ENCODE results near the gene ZGPAT. TPM values are rescaled to one million over a fixed set of nuclear protein-coding genes. Genes with fewer than 3 reads are reported as not detected.

Gene ZGPAT
- polyA plus RNA-seq, 1 donor from 2014 or later, result 60.8 TPM

- no peaks in the 10 kb centered on the region for H4K20me1 ChIP-seq (ENCODE audit: insufficient read depth)
- no peak within 1 kb of the TSS for H2AFZ ChIP-seq (ENCODE audit: low read depth, low read length)
- no peaks in the 10 kb centered on the region for H3F3A ChIP-seq (ENCODE audit: insufficient read depth, low read length, poor library complexity, severe bottlenecking)
- H3K27me3 ChIP-seq (ENCODE audit: insufficient read depth, low read depth, low read length), result no peaks in the 10 kb centered on the region
- H3K36me3 ChIP-seq (ENCODE audit: insufficient read depth, low read length), result no peaks in the 10 kb centered on the region
- H3K9me2 ChIP-seq (ENCODE audit: insufficient read depth, low read length), result no peaks in the 10 kb centered on the region
- no peak within 1 kb of the TSS for H3K4me2 ChIP-seq (ENCODE audit: low read length)
- H3K9ac ChIP-seq (ENCODE audit: low read length), result no peak within 1 kb of the TSS
- no peak within 1 kb of the TSS for H3K27ac ChIP-seq (ENCODE audit: low read length)
- TF ChIP-seq MXI1 (conservative IDR thresholded peaks at IDR 0.05; ENCODE audit: poor library complexity, severe bottlenecking), result no peak
- TF ChIP-seq EZH2 (IDR thresholded peaks at IDR 0.05; ENCODE audit: borderline replicate concordance, insufficient read depth, low read length, poor library complexity, severe bottlenecking), result no peak
- no peak for TF ChIP-seq SMC3 (conservative IDR thresholded peaks at IDR 0.05; ENCODE audit: poor library complexity)
- no peak for TF ChIP-seq POLR2AphosphoS5 (IDR thresholded peaks at IDR 0.05)
- no peak for TF ChIP-seq REST (IDR thresholded peaks at IDR 0.05; ENCODE audit: borderline replicate concordance)
- TF ChIP-seq EP300 (conservative IDR thresholded peaks at IDR 0.05; ENCODE audit: poor library complexity, severe bottlenecking), result no peak
- no peak for TF ChIP-seq RAD21 (conservative IDR thresholded peaks at IDR 0.05)
- TF ChIP-seq TAF1 (IDR thresholded peaks at IDR 0.05; ENCODE audit: low read depth), result no peak
- no peak for TF ChIP-seq CTCF (IDR thresholded peaks at IDR 0.05; ENCODE audit: poor library complexity, severe bottlenecking)
- H3K9me3 ChIP-seq (ENCODE audit: low read length), result no peaks in the 10 kb centered on the region
- H3K4me3 ChIP-seq (ENCODE audit: low read length), result no peak within 1 kb of the TSS
- H3K79me2 ChIP-seq (replicated peaks; ENCODE audit: insufficient read depth, low read length), result no peaks in the 10 kb centered on the region
Observed at GRCh38 chr20:63735859-63736718, 28.2 kb downstream of the ZGPAT start, which contains the start of gene LIME1. Gene LIME1 (plus strand): TSS chr20:63736664. CDS start chr20:63737550, 886 bp downstream.

GRCh38 chr20:63736893-63737694 lies 29.3 kb downstream of the ZGPAT start:
- Histone ChIP-seq H3K9me3 (ENCODE audit: low read length) (no peaks in the 10 kb centered on the region), H3K27me3 (ENCODE audit: insufficient read depth, low read depth, low read length) (no peaks in the 10 kb centered on the region), H3K9me2 (ENCODE audit: insufficient read depth, low read length) (no peaks in the 10 kb centered on the region), H3K4me3 (ENCODE audit: low read length) (no peak overlapping the region), H3K27ac (ENCODE audit: low read length) (no peak overlapping the region), H3F3A (ENCODE audit: insufficient read depth, low read length, poor library complexity, severe bottlenecking) (no peaks in the 10 kb centered on the region), H4K20me1 (ENCODE audit: insufficient read depth) (no peaks in the 10 kb centered on the region), H3K36me3 (ENCODE audit: insufficient read depth, low read length) (no peaks in the 10 kb centered on the region), H3K4me2 (ENCODE audit: low read length) (no peak overlapping the region), H2AFZ (ENCODE audit: low read depth, low read length) (no peak overlapping the region), H3K79me2 (replicated peaks; ENCODE audit: insufficient read depth, low read length) (no peaks in the 10 kb centered on the region), H3K9ac (ENCODE audit: low read length) (no peak overlapping the region)
- TF ChIP-seq POLR2AphosphoS5 (IDR thresholded peaks at IDR 0.05) (no peak), EP300 (conservative IDR thresholded peaks at IDR 0.05; ENCODE audit: poor library complexity, severe bottlenecking) (no peak), RAD21 (conservative IDR thresholded peaks at IDR 0.05) (no peak), SMC3 (conservative IDR thresholded peaks at IDR 0.05; ENCODE audit: poor library complexity) (no peak), EZH2 (IDR thresholded peaks at IDR 0.05; ENCODE audit: borderline replicate concordance, insufficient read depth, low read length, poor library complexity, severe bottlenecking) (no peak), CTCF (IDR thresholded peaks at IDR 0.05; ENCODE audit: poor library complexity, severe bottlenecking) (no peak), MXI1 (conservative IDR thresholded peaks at IDR 0.05; ENCODE audit: poor library complexity, severe bottlenecking) (no peak), REST (IDR thresholded peaks at IDR 0.05; ENCODE audit: borderline replicate concordance) (no peak), TAF1 (IDR thresholded peaks at IDR 0.05; ENCODE audit: low read depth) (no peak)
